ENCODE measurements around the gene TMEM94. TPM values are rescaled to one million over a fixed set of nuclear protein-coding genes. Genes with fewer than 3 reads are reported as not detected.

The TMEM94 gene
- total and polyA plus RNA-seq, 2 of the 8 experiments (the other 6 are each of a cell fraction or from before 2014, with no cell fraction given): 54.8 to 69.9 TPM

DNA sequence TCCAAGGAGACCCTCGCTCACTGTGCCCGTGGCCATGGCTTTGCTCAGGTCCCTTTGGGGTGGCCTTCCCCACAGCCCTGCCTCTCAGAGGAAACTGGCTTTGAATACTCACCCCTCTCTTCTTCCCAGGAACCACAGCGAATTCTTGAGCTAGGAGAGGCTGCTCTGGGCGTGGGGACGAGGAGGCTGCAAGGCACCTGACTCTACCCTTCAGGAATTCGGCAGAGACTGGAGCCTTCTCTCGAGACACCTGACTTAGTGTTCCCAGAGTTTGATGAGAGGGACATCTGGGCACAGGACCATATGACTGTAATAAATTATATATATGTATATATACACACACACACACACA lies 75.3 kb downstream of the TMEM94 start (continued):
- TF ChIP-seq, protein P1, sequence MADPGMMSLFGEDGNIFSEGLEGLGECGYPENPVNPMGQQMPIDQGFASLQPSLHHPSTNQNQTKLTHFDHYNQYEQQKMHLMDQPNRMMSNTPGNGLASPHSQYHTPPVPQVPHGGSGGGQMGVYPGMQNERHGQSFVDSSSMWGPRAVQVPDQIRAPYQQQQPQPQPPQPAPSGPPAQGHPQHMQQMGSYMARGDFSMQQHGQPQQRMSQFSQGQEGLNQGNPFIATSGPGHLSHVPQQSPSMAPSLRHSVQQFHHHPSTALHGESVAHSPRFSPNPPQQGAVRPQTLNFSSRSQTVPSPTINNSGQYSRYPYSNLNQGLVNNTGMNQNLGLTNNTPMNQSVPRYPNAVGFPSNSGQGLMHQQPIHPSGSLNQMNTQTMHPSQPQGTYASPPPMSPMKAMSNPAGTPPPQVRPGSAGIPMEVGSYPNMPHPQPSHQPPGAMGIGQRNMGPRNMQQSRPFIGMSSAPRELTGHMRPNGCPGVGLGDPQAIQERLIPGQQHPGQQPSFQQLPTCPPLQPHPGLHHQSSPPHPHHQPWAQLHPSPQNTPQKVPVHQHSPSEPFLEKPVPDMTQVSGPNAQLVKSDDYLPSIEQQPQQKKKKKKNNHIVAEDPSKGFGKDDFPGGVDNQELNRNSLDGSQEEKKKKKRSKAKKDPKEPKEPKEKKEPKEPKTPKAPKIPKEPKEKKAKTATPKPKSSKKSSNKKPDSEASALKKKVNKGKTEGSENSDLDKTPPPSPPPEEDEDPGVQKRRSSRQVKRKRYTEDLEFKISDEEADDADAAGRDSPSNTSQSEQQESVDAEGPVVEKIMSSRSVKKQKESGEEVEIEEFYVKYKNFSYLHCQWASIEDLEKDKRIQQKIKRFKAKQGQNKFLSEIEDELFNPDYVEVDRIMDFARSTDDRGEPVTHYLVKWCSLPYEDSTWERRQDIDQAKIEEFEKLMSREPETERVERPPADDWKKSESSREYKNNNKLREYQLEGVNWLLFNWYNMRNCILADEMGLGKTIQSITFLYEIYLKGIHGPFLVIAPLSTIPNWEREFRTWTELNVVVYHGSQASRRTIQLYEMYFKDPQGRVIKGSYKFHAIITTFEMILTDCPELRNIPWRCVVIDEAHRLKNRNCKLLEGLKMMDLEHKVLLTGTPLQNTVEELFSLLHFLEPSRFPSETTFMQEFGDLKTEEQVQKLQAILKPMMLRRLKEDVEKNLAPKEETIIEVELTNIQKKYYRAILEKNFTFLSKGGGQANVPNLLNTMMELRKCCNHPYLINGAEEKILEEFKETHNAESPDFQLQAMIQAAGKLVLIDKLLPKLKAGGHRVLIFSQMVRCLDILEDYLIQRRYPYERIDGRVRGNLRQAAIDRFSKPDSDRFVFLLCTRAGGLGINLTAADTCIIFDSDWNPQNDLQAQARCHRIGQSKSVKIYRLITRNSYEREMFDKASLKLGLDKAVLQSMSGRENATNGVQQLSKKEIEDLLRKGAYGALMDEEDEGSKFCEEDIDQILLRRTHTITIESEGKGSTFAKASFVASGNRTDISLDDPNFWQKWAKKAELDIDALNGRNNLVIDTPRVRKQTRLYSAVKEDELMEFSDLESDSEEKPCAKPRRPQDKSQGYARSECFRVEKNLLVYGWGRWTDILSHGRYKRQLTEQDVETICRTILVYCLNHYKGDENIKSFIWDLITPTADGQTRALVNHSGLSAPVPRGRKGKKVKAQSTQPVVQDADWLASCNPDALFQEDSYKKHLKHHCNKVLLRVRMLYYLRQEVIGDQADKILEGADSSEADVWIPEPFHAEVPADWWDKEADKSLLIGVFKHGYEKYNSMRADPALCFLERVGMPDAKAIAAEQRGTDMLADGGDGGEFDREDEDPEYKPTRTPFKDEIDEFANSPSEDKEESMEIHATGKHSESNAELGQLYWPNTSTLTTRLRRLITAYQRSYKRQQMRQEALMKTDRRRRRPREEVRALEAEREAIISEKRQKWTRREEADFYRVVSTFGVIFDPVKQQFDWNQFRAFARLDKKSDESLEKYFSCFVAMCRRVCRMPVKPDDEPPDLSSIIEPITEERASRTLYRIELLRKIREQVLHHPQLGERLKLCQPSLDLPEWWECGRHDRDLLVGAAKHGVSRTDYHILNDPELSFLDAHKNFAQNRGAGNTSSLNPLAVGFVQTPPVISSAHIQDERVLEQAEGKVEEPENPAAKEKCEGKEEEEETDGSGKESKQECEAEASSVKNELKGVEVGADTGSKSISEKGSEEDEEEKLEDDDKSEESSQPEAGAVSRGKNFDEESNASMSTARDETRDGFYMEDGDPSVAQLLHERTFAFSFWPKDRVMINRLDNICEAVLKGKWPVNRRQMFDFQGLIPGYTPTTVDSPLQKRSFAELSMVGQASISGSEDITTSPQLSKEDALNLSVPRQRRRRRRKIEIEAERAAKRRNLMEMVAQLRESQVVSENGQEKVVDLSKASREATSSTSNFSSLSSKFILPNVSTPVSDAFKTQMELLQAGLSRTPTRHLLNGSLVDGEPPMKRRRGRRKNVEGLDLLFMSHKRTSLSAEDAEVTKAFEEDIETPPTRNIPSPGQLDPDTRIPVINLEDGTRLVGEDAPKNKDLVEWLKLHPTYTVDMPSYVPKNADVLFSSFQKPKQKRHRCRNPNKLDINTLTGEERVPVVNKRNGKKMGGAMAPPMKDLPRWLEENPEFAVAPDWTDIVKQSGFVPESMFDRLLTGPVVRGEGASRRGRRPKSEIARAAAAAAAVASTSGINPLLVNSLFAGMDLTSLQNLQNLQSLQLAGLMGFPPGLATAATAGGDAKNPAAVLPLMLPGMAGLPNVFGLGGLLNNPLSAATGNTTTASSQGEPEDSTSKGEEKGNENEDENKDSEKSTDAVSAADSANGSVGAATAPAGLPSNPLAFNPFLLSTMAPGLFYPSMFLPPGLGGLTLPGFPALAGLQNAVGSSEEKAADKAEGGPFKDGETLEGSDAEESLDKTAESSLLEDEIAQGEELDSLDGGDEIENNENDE (IDR thresholded peaks at IDR 0.05; ENCODE audit: insufficient replicate concordance, low read length): no peak
- no peak for TF ChIP-seq POU5F1 (IDR thresholded peaks at IDR 0.05; ENCODE audit: low read depth, low read length)
- TF ChIP-seq, protein P2, sequence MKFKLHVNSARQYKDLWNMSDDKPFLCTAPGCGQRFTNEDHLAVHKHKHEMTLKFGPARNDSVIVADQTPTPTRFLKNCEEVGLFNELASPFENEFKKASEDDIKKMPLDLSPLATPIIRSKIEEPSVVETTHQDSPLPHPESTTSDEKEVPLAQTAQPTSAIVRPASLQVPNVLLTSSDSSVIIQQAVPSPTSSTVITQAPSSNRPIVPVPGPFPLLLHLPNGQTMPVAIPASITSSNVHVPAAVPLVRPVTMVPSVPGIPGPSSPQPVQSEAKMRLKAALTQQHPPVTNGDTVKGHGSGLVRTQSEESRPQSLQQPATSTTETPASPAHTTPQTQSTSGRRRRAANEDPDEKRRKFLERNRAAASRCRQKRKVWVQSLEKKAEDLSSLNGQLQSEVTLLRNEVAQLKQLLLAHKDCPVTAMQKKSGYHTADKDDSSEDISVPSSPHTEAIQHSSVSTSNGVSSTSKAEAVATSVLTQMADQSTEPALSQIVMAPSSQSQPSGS (IDR thresholded peaks at IDR 0.05; ENCODE audit: low read length): no peak
- TF ChIP-seq, protein P3, sequence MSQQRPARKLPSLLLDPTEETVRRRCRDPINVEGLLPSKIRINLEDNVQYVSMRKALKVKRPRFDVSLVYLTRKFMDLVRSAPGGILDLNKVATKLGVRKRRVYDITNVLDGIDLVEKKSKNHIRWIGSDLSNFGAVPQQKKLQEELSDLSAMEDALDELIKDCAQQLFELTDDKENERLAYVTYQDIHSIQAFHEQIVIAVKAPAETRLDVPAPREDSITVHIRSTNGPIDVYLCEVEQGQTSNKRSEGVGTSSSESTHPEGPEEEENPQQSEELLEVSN (IDR thresholded peaks at IDR 0.05): no peak
- TF ChIP-seq SIN3A (conservative IDR thresholded peaks at IDR 0.05 in 1 of 2, IDR thresholded peaks at IDR 0.05 in 1 of 2; ENCODE audit: low read depth in 1 of 2, low read length in 2 of 2): no peak
- TF ChIP-seq JUND (IDR thresholded peaks at IDR 0.05; ENCODE audit: low read length): no peak
- TF ChIP-seq RXRA (IDR thresholded peaks at IDR 0.05; ENCODE audit: insufficient read depth, low read depth, low read length): no peak
- no peak for TF ChIP-seq SP1 (IDR thresholded peaks at IDR 0.05; ENCODE audit: low read depth, low read length)
- TF ChIP-seq RFX5 (IDR thresholded peaks at IDR 0.05; ENCODE audit: borderline replicate concordance, low read depth, low read length): no peak
- no peak for TF ChIP-seq SP2 (IDR thresholded peaks at IDR 0.05; ENCODE audit: low read length)

Measured in H1 (cell line).